Activated CD8-positive, alpha-beta memory T cell treated with anti-CD3 and anti-CD28 coated beads, Interleukin-2, amount 50 U/mL, for 4 hours (primary cell): ENCODE measurements around the gene UNCX.

Experiments used
- DNase-seq: peaks from one replicate; pipeline ENCODE4 v3.0.0-alpha.2; 2020

UNCX gene

GRCh38 chr7:1244700-1245523, 12.2 kb downstream of the UNCX start:
- no peak for DNase-seq

DNA sequence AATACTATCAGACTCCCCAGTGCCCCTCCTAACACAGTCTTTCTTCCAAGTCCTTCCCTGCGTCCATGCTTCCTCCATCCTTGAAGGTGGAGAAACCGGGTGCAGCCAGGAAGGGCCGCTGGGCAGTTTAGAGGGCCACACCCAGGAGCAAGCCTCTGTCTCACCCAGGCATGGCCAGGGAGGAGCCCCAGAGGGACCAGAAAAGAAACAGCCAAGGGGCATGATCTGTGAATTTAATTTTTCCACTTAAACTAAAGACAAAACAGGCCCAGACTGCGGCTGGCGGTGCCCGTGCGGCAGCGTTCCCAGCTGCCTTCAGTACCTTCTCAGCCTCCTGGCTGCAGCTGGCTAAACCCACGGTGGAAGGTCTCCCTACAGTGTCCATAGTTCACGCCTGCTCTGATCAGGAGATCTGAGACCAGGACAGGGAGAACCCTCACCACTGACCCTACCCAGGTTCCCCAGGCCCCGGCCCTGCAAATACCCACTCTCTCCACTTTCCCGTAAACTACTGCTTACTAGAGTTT, 12.9 kb downstream of the UNCX start:
- no peak for DNase-seq

GRCh38 chr7:1246160-1246870, 13.6 kb downstream of the UNCX start:
- DNase-seq = no peak

GRCh38 chr7:1246871-1247526, 14.3 kb downstream of the UNCX start:
- no peak for DNase-seq

DNA sequence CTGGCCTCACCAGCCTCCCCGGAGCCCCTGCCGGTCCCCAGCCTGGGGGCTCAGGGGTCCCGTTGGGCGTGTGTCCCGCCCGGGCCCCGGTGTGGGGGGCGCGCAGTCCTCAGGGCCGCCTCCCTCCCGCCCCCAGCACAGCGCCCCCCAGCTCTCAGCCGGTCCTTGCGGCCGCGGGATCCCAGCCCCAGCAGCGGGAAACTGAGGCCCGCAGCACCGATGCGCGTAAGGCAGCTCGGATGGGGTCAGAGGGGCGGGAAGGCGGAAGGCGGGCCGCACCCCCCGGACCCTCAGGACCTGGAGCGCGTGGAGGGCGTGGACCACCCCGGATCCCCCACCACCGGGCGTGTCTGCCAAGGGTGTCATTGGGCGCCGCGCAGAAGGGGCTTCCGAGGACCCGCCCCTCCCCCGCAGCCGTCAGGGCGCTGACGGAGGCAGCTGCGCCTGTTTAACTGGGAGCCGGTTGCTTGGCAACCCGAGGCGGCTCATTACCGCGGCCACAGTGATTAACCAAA, 14.9 kb downstream of the UNCX start:
- no peak for DNase-seq

- no peak for DNase-seq
These were observed 15.7 kb downstream of the UNCX start for GRCh38 chr7:1248143-1248915.

GRCh38 chr7:1248916-1249581, 16.4 kb downstream of the UNCX start:
- no peak for DNase-seq

GRCh38 chr7:1249731-1250130, 17.1 kb downstream of the UNCX start:
- DNase-seq = no peak

DNA sequence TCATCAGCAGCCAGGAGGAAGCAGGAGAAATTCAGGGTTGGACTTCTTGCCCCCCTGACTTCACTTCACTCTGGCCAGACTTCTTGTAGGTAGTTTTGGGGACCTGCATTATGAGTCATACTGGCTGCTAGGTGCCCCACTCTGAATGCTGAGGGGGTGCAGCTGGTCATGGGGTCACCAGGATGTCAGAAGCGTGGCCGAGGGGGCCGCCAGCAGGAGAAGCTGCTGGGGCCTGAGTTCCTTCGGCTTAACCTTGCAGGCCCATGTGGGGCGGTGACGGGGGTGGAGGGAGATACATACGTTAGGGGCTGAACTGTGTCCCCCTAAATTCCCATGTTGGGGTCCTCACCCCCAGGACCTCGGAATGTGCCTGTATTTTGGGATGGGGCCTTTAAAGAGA, 18.2 kb downstream of the UNCX start:
- no peak for DNase-seq

GRCh38 chr7:1251796-1252539, 19.3 kb downstream of the UNCX start:
- DNase-seq = no peak

DNA sequence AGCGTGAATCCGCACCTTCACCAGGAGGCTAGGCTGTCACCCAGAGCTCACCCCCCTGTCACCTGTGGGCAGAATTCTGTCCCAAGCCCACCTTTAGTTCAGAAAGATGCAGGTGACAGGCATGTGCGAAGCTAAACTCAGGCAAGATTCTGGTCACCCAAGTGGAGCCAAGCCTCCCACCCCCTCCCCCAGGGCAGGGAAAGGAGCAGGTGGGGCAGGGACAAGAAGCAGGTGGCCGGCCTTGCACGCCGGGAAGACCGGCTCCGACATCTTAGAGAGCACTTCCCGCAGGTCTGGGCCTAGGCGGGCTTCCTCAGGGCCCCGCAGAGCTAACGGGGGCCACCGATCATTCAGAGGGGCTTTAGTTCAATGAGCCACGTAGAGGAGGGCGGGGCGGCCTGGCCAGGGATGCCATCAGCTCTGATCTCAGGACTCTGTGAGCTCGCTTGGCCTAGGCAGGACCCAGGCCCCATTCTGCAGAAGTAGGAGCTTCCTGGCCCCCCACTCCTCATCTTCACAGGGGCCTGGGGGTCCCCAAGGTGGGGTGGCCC, 19.9 kb downstream of the UNCX start:
- no peak for DNase-seq

- no peak for DNase-seq
These were observed 21.1 kb downstream of the UNCX start for GRCh38 chr7:1253681-1254181.

DNA sequence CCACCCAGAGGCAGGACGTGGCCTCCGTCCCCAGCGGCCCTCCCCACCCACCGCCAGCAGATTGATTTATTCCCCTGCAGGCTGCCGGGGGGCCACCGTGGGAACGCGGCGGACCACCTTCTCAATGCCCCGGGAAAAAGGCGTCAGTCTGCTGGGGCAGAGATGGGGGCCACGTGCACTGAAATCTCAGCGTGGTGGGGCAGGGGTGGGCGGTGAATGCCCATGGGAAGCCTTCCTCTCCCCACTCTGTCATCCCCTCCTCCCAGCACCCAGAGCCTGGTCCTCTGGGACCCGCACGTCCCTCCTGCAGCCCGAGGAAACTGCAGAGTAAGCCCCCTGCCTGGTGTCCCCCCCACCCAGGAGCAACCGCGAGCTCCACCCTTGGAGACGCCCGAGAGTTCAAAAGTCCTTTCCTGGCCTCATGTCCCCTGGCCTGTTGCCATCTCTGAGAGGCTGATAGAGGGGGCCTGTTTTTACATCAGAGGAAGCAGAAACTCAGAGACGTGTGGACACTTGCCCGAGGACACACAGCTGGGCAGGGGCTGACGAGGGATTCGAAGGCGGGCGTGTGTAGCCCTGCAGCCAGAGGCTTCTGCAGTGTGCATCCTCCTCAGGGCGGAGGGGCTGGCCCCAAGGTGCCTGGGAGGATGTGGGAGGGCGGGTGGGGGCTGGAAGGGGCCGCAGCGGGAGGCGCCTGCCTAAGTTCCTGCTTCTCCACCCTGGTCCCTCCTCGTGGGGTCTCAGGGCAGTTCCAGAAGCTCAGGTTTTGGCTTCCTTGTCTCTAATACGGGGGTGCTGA, 21.8 kb downstream of the UNCX start:
- DNase-seq = no peak

- DNase-seq = no peak
These were observed 22.6 kb downstream of the UNCX start for GRCh38 chr7:1255080-1255816.

- no peak for DNase-seq
These were observed 23.2 kb downstream of the UNCX start for GRCh38 chr7:1255817-1256340.

GRCh38 chr7:1256621-1257020, 23.9 kb downstream of the UNCX start:
- DNase-seq = no peak

DNA sequence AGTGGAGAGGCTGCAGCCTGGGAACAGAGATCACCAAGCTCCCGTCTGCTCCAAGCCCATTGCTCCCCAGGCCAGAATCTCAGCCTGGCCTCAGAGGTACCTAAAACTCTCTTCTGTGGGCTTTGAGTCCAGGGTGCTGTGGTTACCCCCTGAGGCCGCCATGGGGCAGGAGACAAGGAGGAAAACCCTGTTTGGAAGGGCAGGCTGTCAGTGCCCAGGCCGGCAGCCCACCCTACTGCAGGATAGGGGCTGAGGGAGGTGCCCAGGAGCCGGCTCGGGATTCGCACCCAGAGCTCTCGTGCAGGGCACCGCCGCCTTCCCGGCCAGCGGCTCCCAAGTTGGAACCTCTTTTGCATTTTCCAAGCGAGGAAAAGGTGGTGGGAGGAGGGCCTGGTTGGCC, 24.5 kb downstream of the UNCX start:
- DNase-seq = no peak

- no peak for DNase-seq
These were observed 25.2 kb downstream of the UNCX start for GRCh38 chr7:1257863-1258262.
